Measurements from ENCODE around the gene NES.

Gene NES

GRCh38 chr1:156676820-156677615 lies at the start of gene NES:
Gene NES, minus strand, starts transcription at chr1:156677407. Its CDS starts 143 bp downstream, at chr1:156677264.
- peak; percentile 70 for DNase-seq

GRCh38 chr1:156726549-156727226 lies 49.5 kb upstream of the NES start:
- peak; percentile 43 for DNase-seq

GRCh38 chr1:156725683-156726280 lies 48.6 kb upstream of the NES start:
- DNase-seq: peak; percentile 79

DNA sequence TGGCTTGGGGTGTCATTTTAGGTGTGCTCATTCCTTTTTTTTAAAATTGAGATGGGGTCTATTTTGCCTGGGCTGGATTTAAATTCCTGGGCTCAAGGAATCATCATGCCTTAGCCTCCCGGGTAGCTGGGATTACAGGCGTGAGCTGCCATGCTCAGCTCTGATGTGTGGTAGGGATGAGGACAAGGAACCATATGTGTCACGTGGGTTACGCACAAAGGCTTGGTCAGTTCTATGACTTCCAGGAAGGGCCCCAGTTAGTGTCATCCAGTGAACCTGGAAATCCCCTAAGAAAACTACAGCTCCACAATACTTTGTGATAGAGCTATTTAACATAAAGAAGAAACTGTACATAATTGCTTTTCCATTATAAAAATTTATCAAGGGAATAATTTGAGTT lies 44.3 kb upstream of the NES start:
- DNase-seq: no peak

- DNase-seq: no peak
These were observed 43.9 kb upstream of the NES start for GRCh38 chr1:156721131-156721530.

DNA sequence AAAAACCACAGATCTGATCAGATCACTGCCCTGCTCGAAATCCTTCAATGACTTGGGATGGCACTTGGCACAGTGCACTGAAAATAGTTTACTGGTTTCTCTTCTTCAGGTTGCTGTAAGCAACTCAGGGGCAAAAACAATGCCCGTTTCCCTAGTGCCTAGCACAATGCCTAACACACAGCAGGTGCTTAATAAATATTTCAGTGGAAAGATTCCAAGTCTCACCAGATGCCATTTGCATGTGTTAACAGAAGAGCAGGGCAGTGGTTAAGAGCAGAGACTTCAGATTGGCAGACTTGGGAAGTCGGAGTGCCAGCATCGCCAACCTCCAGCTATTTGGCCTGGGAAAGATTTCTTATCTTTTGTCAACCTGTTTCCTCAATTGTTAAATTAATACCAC lies 40.1 kb upstream of the NES start:
- DNase-seq: peak; percentile 56

DNA sequence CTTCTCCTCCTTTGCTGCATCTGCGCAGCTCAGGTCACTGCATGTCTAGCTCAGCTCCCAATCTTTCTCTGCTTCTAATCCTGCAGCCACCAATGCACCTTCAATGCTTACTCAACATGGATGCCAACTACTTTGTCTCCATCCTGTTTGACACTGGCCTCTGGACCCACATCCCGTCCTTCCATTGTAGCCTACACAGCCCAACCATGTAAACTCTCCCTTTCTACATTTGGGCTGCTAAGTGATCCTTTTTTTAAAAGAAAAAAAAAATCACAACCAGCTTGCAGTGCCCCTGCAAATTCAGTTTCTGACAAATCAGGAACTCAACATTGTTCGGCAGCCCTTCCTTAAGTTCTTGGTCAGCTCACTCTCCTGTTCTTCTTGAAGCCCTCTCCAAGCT lies 37.6 kb upstream of the NES start:
- no peak for DNase-seq

DNA sequence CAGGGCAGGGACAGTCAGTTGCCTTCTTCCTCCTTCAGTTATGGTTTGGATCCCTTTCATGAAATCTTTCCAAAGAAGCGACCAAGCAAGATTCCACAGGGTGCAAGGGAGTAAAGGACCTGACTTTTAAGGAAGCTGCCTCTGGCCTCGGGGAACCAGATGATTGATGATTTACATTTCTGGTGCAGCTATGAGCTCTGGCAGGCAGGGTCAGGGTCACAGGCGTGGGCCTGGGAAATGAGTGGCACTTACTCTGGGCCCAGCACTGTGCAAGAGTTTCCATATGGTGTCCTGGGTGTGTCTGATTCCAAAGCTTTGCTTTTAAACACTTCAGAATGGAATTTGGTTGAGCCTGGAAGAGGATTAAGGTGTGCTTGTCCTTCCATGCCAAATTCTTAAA lies 35.4 kb upstream of the NES start:
- DNase-seq: no peak

GRCh38 chr1:156711011-156711817 lies 34.0 kb upstream of the NES start:
- DNase-seq: no peak

- DNase-seq: peak; percentile 60
These were observed 32.7 kb upstream of the NES start for GRCh38 chr1:156709757-156710489.

DNA sequence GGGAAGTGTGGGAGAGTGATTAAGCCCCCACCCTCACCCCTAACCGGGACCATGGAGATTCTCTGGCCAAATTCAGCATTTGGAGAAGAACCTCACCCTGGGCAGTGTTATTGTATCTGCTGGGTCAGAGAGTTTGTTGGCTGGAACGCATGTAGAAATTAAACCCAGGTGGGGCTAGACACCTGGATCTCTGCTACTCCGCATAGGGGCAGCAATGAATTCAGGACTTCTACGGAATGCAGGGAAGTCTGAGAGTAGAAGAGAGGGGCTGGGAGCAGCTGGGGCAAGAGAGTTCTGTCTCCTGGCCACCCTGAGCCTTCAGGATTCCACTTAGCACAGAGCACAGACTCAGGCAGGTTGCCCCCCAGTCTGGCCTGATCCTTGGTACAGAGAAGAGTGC lies 31.8 kb upstream of the NES start:
- no peak for DNase-seq

DNA sequence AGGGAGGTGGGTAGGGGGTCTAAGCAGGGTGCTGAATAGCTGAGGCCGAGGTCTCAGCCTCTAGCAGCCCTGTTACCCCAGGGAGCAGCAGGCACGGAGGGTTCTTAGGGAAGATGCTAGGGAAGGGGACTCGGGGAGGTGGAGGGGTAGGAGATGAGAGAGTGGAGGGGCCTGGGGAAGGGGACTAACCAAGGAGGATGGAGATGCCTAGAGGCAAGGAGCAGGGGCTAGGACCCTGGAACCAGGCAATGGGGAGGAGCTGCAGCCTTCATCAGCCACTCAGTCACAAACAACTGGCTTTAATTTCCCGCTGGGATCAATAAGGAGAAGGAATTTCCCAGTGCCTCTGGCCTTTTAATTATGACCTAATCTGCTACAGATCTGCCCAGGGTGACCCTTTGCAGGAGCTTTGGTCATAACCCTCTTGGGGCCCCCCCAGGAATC lies 31.0 kb upstream of the NES start:
- DNase-seq: no peak

DNA sequence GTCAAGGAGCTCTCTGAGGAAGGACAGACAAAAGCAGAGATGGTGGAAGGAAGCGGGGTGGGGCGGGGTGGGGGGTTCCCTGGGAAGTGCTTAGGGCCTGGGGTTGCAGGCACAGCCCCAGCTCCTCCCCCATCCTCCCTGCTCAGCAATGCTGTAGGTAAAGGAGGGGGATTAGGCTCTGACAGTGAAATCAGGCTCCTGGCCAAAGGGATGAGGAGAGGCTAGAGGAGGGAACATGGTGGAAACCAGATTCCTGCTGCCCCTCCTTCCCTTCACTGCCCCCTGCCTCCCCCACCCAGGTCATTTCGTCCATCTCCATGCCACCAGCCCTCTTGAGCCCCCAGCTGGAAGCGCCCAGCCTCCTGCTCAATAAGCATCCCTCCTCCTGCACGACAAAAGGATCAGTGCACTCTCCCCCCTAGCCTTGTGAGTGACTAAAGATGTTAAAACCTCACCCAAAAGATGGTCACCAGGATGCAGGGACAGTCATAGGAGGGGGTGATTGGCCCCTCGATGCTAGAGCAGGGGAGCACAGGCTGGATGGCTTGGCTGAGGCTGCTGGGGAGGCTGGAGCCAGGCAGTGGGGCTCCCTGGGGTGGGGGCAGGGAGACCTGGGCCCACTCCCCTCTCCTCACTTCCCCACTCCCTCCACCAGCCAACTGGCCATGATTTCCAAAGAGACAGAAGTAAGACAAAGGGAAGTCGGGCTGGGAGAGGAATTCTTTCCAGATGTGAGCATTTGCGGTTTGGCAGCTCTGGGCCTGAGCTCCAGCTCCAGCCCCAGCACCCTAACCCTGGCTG lies 30.4 kb upstream of the NES start:
- DNase-seq: no peak

GRCh38 chr1:156706657-156707416 lies 29.6 kb upstream of the NES start:
- DNase-seq: no peak

DNA sequence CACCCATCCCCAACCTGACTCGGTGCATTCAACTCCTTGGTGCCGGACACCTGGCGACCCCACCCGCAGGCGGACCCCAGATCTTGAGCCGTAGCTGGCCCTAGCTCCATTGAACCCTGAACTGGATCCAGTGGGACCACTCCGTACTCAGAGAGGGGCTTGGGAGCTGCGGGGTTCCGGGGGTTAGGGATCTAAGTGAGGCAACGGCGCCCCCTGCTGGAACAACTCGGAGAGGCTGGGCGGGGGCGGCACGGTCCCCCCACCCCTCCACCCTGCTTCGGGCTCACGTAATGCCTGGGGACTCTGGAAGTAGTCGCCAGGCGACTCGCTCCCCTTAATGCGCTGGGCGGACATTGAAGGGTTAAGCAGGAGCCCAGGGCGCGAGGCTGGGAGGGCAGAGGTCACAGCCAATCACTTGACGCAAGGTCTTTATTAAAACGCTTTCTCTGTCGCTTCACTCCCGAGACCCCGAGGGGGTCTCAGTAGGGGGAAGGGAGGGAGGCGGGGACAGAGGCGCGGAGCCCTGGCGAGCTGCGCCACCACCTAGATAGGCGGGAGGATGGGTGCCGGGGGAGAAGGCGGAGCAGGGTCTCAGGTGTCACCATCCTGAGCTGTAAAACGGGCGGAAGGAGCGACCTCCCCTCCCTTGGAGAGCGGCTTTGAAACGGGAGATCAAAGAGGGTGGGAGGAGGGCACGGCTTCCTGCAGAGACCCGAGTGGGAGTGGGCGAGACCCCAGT lies 28.9 kb upstream of the NES start:
- DNase-seq: no peak

- no peak for DNase-seq
These were observed 28.2 kb upstream of the NES start, which contains the start of gene CRABP2 for GRCh38 chr1:156705321-156705917. Gene CRABP2, minus strand, starts transcription at chr1:156705583. Its CDS starts 137 bp downstream, at chr1:156705446.

GRCh38 chr1:156704930-156705320 lies 27.7 kb upstream of the NES start:
- DNase-seq: no peak

DNA sequence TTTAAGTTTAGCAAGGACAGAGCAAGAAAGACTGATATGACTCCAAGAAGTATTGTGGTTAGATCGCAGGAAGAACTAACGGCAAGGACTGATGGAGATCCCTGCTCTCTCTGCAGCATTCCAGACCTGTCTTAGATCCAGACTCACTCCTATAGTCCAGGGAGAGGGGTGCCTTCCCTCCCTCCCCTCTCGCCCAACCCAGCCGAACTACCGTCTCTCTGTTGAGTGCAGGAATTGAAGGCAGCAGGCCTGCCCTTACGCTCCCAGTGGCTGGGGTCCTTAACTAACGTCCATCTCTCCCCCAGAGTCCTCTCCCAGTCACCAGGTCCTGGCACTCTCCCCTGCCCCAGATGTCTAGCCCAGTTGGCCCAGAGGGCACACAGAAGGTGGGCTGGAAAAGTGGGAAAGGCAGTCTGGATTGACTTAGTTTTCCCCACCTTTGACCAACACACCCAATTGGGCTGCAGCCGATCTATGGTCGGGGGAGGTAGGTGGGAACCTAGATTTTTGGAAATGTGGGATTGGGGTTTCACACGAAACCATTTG lies 27.0 kb upstream of the NES start:
- no peak for DNase-seq

GRCh38 chr1:156703741-156704140 lies 26.5 kb upstream of the NES start:
- peak; percentile 32 for DNase-seq

Data from COR-L47 (cell line).